Measurements from ENCODE around the gene KCNH1.

KCNH1 gene

DNA sequence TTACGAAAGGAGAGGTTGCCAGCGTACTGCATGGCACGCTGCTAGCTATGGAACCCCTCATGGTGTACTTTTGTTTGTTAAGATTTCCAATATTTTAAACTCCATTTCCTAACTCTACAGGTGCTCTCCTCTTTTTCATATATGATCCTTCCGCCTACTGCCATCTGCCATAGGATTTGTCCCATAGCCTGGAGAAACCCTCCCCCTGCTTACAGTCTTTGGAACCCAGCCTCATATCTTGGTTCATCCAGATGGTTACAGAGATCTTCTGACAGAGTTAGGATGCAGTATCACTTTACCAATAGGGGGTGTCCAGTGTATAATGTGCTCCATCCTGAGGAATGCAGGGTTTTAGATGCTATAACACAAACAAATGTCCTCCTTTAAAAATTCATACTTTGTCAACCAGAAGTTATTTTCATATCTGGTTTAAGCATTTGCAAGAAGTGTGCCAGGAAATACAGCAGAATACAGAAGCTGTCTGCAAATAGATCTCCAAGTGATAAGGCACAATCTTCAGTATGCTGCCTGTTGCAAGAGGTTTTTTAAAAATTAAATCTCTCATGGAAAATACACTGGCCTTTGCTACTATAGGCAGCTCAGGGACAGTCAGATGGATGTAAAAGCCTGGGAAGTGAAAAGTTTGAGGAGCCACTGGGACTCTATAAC, 377.8 kb downstream of the KCNH1 start:
- TF ChIP-seq, protein P1, sequence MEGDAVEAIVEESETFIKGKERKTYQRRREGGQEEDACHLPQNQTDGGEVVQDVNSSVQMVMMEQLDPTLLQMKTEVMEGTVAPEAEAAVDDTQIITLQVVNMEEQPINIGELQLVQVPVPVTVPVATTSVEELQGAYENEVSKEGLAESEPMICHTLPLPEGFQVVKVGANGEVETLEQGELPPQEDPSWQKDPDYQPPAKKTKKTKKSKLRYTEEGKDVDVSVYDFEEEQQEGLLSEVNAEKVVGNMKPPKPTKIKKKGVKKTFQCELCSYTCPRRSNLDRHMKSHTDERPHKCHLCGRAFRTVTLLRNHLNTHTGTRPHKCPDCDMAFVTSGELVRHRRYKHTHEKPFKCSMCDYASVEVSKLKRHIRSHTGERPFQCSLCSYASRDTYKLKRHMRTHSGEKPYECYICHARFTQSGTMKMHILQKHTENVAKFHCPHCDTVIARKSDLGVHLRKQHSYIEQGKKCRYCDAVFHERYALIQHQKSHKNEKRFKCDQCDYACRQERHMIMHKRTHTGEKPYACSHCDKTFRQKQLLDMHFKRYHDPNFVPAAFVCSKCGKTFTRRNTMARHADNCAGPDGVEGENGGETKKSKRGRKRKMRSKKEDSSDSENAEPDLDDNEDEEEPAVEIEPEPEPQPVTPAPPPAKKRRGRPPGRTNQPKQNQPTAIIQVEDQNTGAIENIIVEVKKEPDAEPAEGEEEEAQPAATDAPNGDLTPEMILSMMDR (IDR thresholded peaks at IDR 0.05; ENCODE audit: low read depth, low read length): no peak
- no peak for TF ChIP-seq EZH2phosphoT487 (IDR thresholded peaks at IDR 0.05; ENCODE audit: low read depth)
- H3K9ac ChIP-seq (ENCODE audit: low read length): no peak overlapping the region
- no peak overlapping the region for H3K4me3 ChIP-seq (ENCODE audit: low read length)
- H4K20me1 ChIP-seq (ENCODE audit: insufficient read depth, low read length): no peaks in the 10 kb centered on the region
- H2AFZ ChIP-seq (ENCODE audit: low read depth, low read length): no peak overlapping the region
- H3K27ac ChIP-seq (ENCODE audit: low read length): no peak overlapping the region
- peaks cover 8% of the 10 kb centered on the region for H3K27me3 ChIP-seq (ENCODE audit: low read depth, low read length)
- H3K9me3 ChIP-seq (ENCODE audit: insufficient read depth, low read length): no peaks in the 10 kb centered on the region
- no peaks in the 10 kb centered on the region for H3K36me3 ChIP-seq (replicated peaks; ENCODE audit: low read depth, low read length)
- no peaks in the 10 kb centered on the region for H3K79me2 ChIP-seq (ENCODE audit: low read length)
- H3K4me2 ChIP-seq (ENCODE audit: low read length): no peak overlapping the region
- 0 out of 2 replicates have a peak, but pooled peaks cover 3% of the 10 kb centered on the region for H3K4me1 ChIP-seq (ENCODE audit: low read length)

DNA sequence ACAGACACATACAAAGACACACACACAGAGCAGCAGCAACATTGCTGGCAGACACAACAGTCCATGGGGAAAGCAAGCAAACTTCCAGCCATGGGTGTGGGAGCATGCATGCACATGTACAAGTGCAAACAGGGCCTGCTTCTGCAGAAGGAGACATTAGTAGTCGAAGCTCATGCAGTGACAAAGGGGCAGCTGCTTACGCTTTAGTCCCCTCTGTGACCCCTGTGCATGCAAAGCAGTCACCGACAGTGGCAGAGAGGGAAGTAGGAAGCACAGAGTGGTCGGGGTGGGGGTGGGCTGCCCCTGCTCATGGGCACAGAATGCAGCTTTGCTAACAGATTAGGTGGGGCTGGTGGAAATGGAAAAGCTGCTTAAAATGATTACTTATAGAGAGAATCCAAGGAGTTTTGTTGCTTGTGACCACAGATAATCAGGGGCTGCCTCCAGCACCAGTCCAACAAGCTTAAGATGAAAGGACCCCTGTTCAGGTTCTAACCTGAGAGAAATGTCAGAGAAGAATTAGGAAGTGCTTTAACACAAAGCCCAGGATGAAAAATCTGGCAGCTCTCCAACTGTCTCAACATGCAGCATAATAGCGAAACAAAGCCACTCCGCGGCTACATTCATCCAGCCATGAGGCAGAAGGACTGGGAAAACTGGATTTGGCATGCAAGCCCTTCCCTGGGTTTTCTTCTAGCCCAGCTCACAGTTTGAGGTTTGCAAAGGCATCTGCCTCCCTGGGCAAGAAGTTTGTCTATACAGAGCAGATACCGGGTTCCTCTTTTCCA, 378.9 kb downstream of the KCNH1 start:
- H3K36me3 ChIP-seq (replicated peaks; ENCODE audit: low read depth, low read length): no peaks in the 10 kb centered on the region
- H3K27me3 ChIP-seq (ENCODE audit: low read depth, low read length): peaks cover 17% of the 10 kb centered on the region
- TF ChIP-seq EZH2phosphoT487 (IDR thresholded peaks at IDR 0.05; ENCODE audit: low read depth): no peak
- TF ChIP-seq, protein P1 (IDR thresholded peaks at IDR 0.05; ENCODE audit: low read depth, low read length): no peak
- 0 out of 2 replicates have a peak, but pooled peaks cover 3% of the 10 kb centered on the region for H3K4me1 ChIP-seq (ENCODE audit: low read length)
- no peak overlapping the region for H2AFZ ChIP-seq (ENCODE audit: low read depth, low read length)
- H3K9ac ChIP-seq (ENCODE audit: low read length): no peak overlapping the region
- H3K9me3 ChIP-seq (ENCODE audit: insufficient read depth, low read length): no peaks in the 10 kb centered on the region
- no peak overlapping the region for H3K4me3 ChIP-seq (ENCODE audit: low read length)
- H3K79me2 ChIP-seq (ENCODE audit: low read length): no peaks in the 10 kb centered on the region
- no peak overlapping the region for H3K27ac ChIP-seq (ENCODE audit: low read length)
- H4K20me1 ChIP-seq (ENCODE audit: insufficient read depth, low read length): no peaks in the 10 kb centered on the region
- no peak overlapping the region for H3K4me2 ChIP-seq (ENCODE audit: low read length)

DNA sequence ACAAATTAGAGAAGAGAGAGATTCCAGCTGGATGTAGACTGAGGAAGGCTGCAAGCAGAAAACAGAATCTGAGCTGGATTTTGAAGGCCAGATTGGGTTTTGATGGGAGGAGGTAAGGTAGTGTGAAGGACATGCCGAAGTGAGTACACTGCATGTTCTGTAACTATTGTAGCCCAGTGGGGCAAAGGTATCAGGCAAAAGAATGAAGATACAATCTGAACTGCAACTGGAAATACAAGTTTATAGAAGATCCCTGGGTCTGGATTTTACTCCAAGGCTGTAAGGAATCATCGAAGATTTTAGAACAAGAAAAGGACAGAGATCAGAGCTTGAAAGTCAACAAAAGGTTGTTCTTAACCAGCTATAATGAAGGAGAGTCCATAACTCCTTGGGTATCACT, 382.0 kb downstream of the KCNH1 start:
- TF ChIP-seq EZH2phosphoT487 (IDR thresholded peaks at IDR 0.05; ENCODE audit: low read depth): no peak
- TF ChIP-seq, protein P1 (IDR thresholded peaks at IDR 0.05; ENCODE audit: low read depth, low read length): no peak
- no peak overlapping the region for H3K4me3 ChIP-seq (ENCODE audit: low read length)
- no peak overlapping the region for H2AFZ ChIP-seq (ENCODE audit: low read depth, low read length)
- H3K9me3 ChIP-seq (ENCODE audit: insufficient read depth, low read length): no peaks in the 10 kb centered on the region
- no peak overlapping the region for H3K4me2 ChIP-seq (ENCODE audit: low read length)
- no peaks in the 10 kb centered on the region for H3K36me3 ChIP-seq (replicated peaks; ENCODE audit: low read depth, low read length)
- no peak overlapping the region for H3K27ac ChIP-seq (ENCODE audit: low read length)
- H4K20me1 ChIP-seq (ENCODE audit: insufficient read depth, low read length): no peaks in the 10 kb centered on the region
- H3K9ac ChIP-seq (ENCODE audit: low read length): no peak overlapping the region
- H3K27me3 ChIP-seq (ENCODE audit: low read depth, low read length): peaks cover 26% of the 10 kb centered on the region
- H3K79me2 ChIP-seq (ENCODE audit: low read length): no peaks in the 10 kb centered on the region
- H3K4me1 ChIP-seq (ENCODE audit: low read length): 0 out of 2 replicates have a peak, but pooled peaks cover 3% of the 10 kb centered on the region

DNA sequence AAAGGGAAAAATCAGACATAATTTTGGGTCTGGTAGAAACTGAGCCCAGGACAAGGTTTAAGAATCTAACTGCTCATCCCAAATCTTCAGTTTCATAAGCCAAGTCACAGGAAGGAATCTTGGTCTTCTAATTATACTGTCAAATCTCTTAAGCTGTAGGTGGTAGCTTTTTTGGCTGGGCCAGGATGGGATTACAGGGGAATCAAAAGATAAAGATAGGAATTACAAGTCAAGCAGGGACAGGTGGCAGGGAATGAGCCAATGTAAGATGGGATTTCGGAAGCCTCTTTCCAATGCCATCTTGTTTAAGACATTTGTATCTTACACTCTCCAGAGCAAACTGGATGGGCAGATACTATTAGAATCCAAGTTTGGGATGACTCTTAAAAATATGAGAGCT, 383.5 kb downstream of the KCNH1 start:
- no peak overlapping the region for H2AFZ ChIP-seq (ENCODE audit: low read depth, low read length)
- H3K4me2 ChIP-seq (ENCODE audit: low read length): no peak overlapping the region
- H3K36me3 ChIP-seq (replicated peaks; ENCODE audit: low read depth, low read length): no peaks in the 10 kb centered on the region
- H3K27me3 ChIP-seq (ENCODE audit: low read depth, low read length): peaks cover 29% of the 10 kb centered on the region
- no peaks in the 10 kb centered on the region for H3K9me3 ChIP-seq (ENCODE audit: insufficient read depth, low read length)
- H3K4me3 ChIP-seq (ENCODE audit: low read length): no peak overlapping the region
- no peak for TF ChIP-seq EZH2phosphoT487 (IDR thresholded peaks at IDR 0.05; ENCODE audit: low read depth)
- H3K79me2 ChIP-seq (ENCODE audit: low read length): no peaks in the 10 kb centered on the region
- no peaks in the 10 kb centered on the region for H4K20me1 ChIP-seq (ENCODE audit: insufficient read depth, low read length)
- H3K4me1 ChIP-seq (ENCODE audit: low read length): 0 out of 2 replicates have a peak, but pooled peaks cover 3% of the 10 kb centered on the region
- H3K27ac ChIP-seq (ENCODE audit: low read length): no peak overlapping the region
- no peak overlapping the region for H3K9ac ChIP-seq (ENCODE audit: low read length)

Measured in OCI-LY3 (cell line).